GM23338 (cell line): ENCODE results near the gene TMEM209.

Experiments used
- CREB1 ChIP-seq: fragments of 250-450 bp; sonication (Bioruptor Pico); IDR thresholded peaks from 2 replicates; pipeline ENCODE4 v1.5.0; 2020; ENCODE audit warnings: low read depth, mild to moderate bottlenecking, moderate library complexity
- CTCF ChIP-seq, 2 experiments: fragments of 200-600 bp in 1 of 2; sonication (generic) in 1 of 2; conservative IDR thresholded peaks; 2 replicates each; pipeline versions ENCODE4 v1.5.1 to v1.6.1; 2016 to 2017; ENCODE audit warnings: antibody characterized with exemption in 2 of 2, low read depth in 2 of 2, mild to moderate bottlenecking in 2 of 2, moderate library complexity in 1 of 2
- ETS1 ChIP-seq: IDR thresholded peaks from 2 replicates; pipeline ENCODE4 v1.6.1; 2016; ENCODE audit warnings: antibody characterized with exemption
- EZH2 ChIP-seq: fragments of 200-600 bp; sonication (generic); IDR thresholded peaks from one replicate; pipeline ENCODE4 v1.8.0; 2017; ENCODE audit warnings: antibody characterized with exemption, mild to moderate bottlenecking, low read depth; ENCODE audit not compliant: unreplicated experiment
- EZH2phosphoT487 ChIP-seq: fragments of 200-600 bp; sonication (generic); IDR thresholded peaks from one replicate; pipeline ENCODE4 v1.8.1; 2018; ENCODE audit warnings: antibody characterized with exemption; ENCODE audit not compliant: unreplicated experiment
- JUNB ChIP-seq: IDR thresholded peaks from one replicate; pipeline ENCODE4 v1.6.1; 2016; ENCODE audit warnings: antibody characterized with exemption; ENCODE audit not compliant: unreplicated experiment
- NANOG ChIP-seq: IDR thresholded peaks from 2 replicates; pipeline ENCODE4 v1.6.1; 2016; ENCODE audit warnings: antibody characterized with exemption, borderline replicate concordance
- POLR2AphosphoS5 ChIP-seq: IDR thresholded peaks from 2 replicates; pipeline ENCODE4 v1.6.1; 2016; ENCODE audit warnings: antibody characterized with exemption, low read depth
- REST ChIP-seq: IDR thresholded peaks from one replicate; pipeline ENCODE4 v1.6.1; 2018; ENCODE audit warnings: antibody characterized with exemption; ENCODE audit not compliant: unreplicated experiment
- STAT1 ChIP-seq: IDR thresholded peaks from one replicate; pipeline ENCODE4 v1.6.1; 2016; ENCODE audit warnings: antibody characterized with exemption; ENCODE audit not compliant: unreplicated experiment
- ZNF114 ChIP-seq: fragments of 250-450 bp; sonication (Bioruptor Pico); IDR thresholded peaks from 2 replicates; pipeline ENCODE4 v1.5.0; 2020; ENCODE audit warnings: mild to moderate bottlenecking, moderate library complexity
- ZNF331 ChIP-seq: fragments of 250-450 bp; sonication (Bioruptor Pico); IDR thresholded peaks from 2 replicates; pipeline ENCODE4 v1.5.0; 2020; ENCODE audit warnings: low read depth, mild to moderate bottlenecking, moderate library complexity

GRCh38 chr7:130223646-130224045 lies 18.4 kb upstream of the TMEM209 start:
- TF ChIP-seq CTCF (conservative IDR thresholded peaks at IDR 0.05; ENCODE audit: low read depth in 2 of 2) (no peak), EZH2phosphoT487 (no peak), CREB1 (CRISPR knock-in tag) (no peak), REST (no peak), POLR2AphosphoS5 (no peak), ZNF331 (CRISPR knock-in tag) (no peak), EZH2 (no peak), ETS1 (no peak), ZNF114 (no peak), JUNB (no peak), NANOG (no peak), STAT1 (no peak)
